Measurements from ENCODE around the gene UBE2R2.
"Not testable (repeated sequence)": the region's sequence is repeated elsewhere in the genome, so short reads cannot be mapped to it uniquely, and the experiment has no call there.

Gene UBE2R2

DNA sequence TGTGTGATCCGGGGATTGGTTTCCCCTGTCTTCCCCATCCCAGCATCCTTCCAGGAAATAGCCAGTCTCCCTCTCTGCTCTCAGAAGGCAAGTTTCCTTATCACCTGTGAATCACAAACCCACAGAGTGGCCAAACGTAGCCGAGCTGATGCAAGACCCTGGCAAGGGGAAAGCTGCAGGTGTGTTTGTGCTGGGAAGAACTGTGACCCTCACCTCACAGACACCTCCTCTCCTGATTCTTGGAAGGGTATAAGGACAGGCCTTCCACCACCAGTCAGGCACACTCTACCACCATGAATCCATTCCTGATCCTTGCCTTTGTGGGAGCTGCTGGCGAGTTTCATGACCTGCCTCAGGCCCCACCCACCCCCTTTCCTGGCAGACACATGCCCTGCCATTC, 21.7 kb upstream of the UBE2R2 start, which contains the start of gene PRSS3:
PRSS3 (plus strand) TSS at position 281 of the 400 bp plus-strand sequence; CDS start at position 294, 13 bp downstream.
- DNase-seq (ENCODE audit: low read depth), result no peak
- TF ChIP-seq, protein P1, sequence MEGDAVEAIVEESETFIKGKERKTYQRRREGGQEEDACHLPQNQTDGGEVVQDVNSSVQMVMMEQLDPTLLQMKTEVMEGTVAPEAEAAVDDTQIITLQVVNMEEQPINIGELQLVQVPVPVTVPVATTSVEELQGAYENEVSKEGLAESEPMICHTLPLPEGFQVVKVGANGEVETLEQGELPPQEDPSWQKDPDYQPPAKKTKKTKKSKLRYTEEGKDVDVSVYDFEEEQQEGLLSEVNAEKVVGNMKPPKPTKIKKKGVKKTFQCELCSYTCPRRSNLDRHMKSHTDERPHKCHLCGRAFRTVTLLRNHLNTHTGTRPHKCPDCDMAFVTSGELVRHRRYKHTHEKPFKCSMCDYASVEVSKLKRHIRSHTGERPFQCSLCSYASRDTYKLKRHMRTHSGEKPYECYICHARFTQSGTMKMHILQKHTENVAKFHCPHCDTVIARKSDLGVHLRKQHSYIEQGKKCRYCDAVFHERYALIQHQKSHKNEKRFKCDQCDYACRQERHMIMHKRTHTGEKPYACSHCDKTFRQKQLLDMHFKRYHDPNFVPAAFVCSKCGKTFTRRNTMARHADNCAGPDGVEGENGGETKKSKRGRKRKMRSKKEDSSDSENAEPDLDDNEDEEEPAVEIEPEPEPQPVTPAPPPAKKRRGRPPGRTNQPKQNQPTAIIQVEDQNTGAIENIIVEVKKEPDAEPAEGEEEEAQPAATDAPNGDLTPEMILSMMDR (IDR thresholded peaks at IDR 0.05; ENCODE audit: insufficient read depth, low read depth, low read length, missing control alignments), result no peak
- no peak within 1 kb of the TSS for H3K4me3 ChIP-seq (ENCODE audit: low read depth, low read length)

DNA sequence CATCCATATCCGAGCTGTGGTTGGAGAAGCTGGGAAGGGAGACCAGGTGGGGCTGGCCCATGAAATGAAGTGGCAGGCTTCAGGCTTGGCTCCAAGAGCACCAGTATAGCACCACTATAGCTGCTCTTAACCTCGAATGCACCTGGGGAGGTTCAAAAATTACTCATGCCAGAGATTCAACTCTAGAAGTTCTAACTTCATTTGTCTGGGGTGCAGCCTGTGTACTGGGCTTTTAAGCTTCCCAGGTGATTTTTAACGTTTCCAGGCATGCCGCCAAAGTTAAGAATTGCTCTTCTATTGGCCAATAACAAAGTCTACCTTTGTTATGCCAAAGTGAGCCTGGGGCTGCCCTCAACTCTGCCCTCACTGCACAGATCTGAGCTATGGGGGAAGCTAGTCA, 21.1 kb upstream of the UBE2R2 start:
- DNase-seq (ENCODE audit: low read depth), result no peak
- TF ChIP-seq, protein P1 (IDR thresholded peaks at IDR 0.05; ENCODE audit: insufficient read depth, low read depth, low read length, missing control alignments), result no peak
- no peak overlapping the region for H3K4me3 ChIP-seq (ENCODE audit: low read depth, low read length)

DNA sequence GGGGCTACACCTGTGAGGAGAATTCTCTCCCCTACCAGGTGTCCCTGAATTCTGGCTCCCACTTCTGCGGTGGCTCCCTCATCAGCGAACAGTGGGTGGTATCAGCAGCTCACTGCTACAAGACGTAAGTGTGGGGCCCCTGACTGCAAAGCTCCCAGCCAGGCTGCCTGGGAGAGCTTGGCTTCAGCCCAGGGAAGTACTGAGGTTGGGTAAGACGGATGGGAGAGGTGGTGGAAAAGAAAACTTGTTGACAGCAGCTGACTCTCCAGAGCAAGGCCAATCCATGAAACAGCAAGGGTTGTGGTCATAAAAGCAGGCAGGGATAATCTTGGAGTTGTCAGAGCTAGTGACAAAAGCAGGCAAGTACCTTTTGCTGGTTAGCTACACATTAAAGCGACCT, 20.3 kb upstream of the UBE2R2 start:
- not testable (repeated sequence) for DNase-seq (ENCODE audit: low read depth); H3K4me3 ChIP-seq (ENCODE audit: low read depth, low read length)

DNA sequence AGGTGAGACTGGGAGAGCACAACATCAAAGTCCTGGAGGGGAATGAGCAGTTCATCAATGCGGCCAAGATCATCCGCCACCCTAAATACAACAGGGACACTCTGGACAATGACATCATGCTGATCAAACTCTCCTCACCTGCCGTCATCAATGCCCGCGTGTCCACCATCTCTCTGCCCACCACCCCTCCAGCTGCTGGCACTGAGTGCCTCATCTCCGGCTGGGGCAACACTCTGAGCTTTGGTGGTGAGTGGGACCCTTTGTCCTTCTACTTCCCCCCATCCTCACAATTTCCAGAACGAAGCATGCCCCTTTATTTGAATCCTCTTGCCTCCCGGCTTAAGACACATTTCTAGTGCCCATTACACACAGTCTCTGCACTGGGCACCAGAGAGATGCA, 19.1 kb upstream of the UBE2R2 start:
- H3K4me3 ChIP-seq (ENCODE audit: low read depth, low read length), result no peak overlapping the region
- TF ChIP-seq, protein P1 (IDR thresholded peaks at IDR 0.05; ENCODE audit: insufficient read depth, low read depth, low read length, missing control alignments), result no peak
- DNase-seq (ENCODE audit: low read depth), result no peak

DNA sequence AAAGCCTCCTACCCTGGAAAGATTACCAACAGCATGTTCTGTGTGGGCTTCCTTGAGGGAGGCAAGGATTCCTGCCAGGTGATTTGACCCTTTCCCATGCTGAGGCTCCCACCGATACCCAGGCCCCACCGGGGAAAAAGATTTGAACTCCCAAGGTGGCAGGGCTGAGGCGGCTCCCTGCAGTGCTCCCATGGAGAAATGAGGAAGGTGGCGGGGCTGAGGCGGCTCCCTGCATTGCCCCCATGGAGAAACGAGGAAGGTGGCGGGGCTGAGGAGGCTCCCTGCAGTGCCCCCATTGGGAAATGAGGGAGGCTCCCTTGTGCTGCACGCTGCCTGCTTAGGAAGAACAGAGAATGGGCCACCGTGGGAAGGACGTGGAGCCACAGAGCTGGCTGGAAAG, 18.4 kb upstream of the UBE2R2 start:
- DNase-seq (ENCODE audit: low read depth), result no peak
- TF ChIP-seq, protein P1 (IDR thresholded peaks at IDR 0.05; ENCODE audit: insufficient read depth, low read depth, low read length, missing control alignments), result no peak

DNA sequence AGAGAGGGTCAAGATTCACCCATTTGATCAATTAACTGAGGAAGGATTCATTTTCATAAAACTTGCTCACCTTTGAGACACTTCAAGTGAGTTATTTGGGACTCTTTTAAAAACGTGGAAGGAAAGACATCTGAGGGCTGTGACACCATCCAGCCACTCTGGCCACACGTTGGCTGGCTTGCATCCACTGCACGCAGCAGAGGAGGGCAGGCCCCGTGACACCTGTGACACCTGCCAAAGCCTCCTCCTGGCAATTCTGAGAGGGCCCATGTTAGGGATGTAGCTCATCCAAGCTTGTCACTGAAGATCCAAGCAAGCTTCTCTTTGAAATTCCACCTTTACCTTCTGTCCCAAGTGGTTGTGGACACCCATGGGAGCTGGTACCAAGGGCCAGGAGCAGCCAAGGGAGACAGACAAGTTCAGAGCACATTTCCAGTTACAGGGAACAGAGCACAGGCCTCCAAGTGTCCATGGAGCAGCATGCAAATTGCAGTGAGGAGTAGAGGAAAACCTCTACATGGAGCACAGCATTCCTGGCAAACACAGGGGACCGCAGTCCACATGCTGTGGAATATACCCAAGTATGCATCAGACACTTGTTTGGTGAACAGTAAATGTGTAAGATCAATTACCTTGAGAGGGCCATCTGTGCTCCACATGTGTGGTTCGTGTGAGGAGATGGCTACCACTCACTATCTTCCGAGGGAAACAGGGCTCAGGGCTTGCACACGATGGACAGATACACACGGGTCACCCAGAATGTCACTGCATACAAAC, 16.8 kb upstream of the UBE2R2 start:
- no peak for DNase-seq (ENCODE audit: low read depth)
- H3K4me3 ChIP-seq (ENCODE audit: low read depth, low read length), result no peak overlapping the region
- TF ChIP-seq, protein P1 (IDR thresholded peaks at IDR 0.05; ENCODE audit: insufficient read depth, low read depth, low read length, missing control alignments), result no peak

More for the DNA sequence above, 18.4 kb upstream of the UBE2R2 start:
- H3K4me3 ChIP-seq (ENCODE audit: low read depth, low read length), result no peak overlapping the region

DNA sequence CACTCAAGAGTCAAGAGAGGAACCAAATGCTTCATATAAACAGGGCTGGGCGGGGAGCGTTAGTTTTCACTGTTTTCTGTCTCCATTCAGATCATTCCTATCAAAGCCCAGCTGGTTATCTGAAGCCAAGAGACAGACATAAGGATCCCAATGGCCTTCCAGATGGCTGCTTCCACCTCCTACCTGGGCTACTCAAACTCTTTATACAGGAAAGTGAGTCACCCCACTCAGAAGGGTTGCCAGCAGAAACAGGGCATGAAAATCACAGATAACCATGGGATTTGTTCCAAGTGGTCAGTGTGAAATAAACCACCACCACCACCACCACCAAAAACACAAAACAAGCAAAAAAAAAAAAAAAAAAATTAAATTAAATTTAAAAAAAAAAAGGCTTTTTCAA, 16.1 kb upstream of the UBE2R2 start:
- no peak for DNase-seq (ENCODE audit: low read depth)
- H3K4me3 ChIP-seq (ENCODE audit: low read depth, low read length), result no peak overlapping the region
- TF ChIP-seq, protein P1 (IDR thresholded peaks at IDR 0.05; ENCODE audit: insufficient read depth, low read depth, low read length, missing control alignments), result no peak

DNA sequence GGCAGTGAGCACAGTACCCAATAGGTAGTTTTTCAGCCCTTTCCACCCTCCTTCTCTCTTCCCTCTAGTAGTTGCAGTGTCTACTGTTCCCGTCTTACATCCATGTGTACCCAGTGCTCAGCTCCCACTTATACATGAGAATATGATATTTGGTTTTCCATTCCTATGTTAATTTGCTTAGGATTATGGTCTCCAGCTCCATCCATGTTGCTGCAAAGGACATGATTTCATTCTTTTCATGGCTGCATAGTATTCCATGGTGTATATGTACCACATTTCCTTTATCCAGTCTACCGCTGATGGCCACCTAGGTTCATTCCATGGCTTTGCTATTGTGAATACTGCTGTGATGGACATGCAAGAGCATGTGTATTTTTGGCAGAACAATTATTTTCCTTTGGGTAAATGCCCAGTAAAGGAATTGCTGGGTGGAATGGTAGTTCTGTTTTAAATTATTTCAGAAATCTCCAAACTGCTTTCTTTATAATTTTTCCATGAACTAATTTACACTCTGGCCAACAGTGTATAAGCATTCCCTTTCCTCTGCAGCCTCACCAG, 14.9 kb upstream of the UBE2R2 start:
- not testable (repeated sequence) for H3K4me3 ChIP-seq (ENCODE audit: low read depth, low read length); DNase-seq (ENCODE audit: low read depth)

DNA sequence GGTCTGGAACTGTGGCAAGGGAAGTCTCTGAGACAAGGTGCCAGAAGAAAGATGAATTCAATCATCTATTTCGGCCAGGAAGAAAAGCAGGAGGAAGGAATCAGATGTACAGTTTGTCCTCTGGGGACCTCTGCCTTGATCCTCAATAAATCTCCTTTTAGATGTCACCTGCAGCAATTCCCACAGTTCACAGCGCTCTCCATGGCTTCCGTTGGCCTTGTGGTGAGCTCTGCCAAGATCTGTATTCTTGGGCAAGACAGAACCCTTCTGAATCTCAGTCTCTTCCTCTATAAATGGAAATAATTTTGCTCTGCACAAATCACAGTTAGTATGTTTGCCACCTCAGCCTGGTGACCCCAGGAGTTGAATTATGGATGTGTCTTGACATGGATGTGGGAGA, 12.8 kb upstream of the UBE2R2 start:
- H3K4me3 ChIP-seq (ENCODE audit: low read depth, low read length); DNase-seq (ENCODE audit: low read depth): not testable (repeated sequence)

DNA sequence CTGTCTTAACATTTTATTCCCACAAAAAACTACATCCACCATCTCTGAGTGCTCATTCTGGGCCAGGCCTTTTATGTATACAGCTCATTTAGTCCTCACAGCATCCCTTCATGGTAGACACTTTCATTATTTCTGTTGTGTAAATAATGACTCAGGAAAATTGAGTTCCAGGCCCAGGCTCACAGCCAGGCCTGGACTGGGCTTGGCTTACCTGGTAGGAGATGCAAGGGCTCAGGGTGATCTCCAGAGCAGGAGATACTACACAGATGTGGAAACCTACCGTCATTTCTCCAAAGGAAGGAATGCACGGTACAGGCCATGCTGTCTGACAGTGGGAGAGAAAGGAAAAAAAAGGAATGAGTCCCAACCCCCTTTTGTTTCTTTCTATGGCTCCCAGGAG, 9.8 kb upstream of the UBE2R2 start:
- DNase-seq (ENCODE audit: low read depth); H3K4me3 ChIP-seq (ENCODE audit: low read depth, low read length): not testable (repeated sequence)

DNA sequence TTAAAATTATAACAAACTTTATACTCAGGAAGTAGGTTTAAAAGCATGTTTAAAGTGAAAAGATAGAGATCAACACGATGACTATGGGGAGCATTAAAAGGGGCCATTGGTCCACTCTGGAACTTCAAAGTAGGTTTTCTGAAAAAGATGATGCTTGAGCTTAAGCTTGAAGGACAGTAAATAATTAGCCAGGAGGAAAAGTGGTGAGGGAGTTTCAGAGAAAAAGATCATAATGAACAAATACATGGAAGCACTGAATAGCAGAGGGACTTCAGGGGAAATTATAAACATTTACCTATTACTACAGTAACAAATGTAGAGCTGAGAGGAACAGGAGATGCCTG, 8.0 kb upstream of the UBE2R2 start:
- not testable (repeated sequence) for H3K4me3 ChIP-seq (ENCODE audit: low read depth, low read length); DNase-seq (ENCODE audit: low read depth)

All from GM12865 (cell line).